WERI-Rb-1 (cell line): ENCODE measurements around the gene COL1A1.
A peak's percentile ranks its signal among the peaks of the same experiment; 100 is the strongest.

Experiments
- DNase-seq: peaks from one replicate; pipeline ENCODE4 v3.0.0-alpha.2; 2020
- H3K27ac ChIP-seq: fragments of 250-450 bp; sonication (Bioruptor Pico); 2 replicates; pipeline ENCODE4 v1.5.1; 2020; ENCODE audit warnings: mild to moderate bottlenecking, moderate library complexity
- H3K27me3 ChIP-seq: fragments of 250-450 bp; sonication (Bioruptor Pico); 2 replicates; pipeline ENCODE4 v1.5.1; 2021; ENCODE audit warnings: mild to moderate bottlenecking, low read depth, moderate library complexity; ENCODE audit not compliant: insufficient read depth, severe bottlenecking
- H3K36me3 ChIP-seq: fragments of 250-450 bp; sonication (Bioruptor Pico); 2 replicates; pipeline ENCODE4 v1.5.1; 2020; ENCODE audit warnings: mild to moderate bottlenecking, moderate library complexity
- H3K4me3 ChIP-seq: 2 replicates; pipeline ENCODE4 v1.5.1; 2011; ENCODE audit warnings: low read depth, mild to moderate bottlenecking, control low read depth, low read length
- H3K9me3 ChIP-seq: fragments of 250-450 bp; sonication (Bioruptor Pico); 2 replicates; pipeline ENCODE4 v1.5.1; 2021; ENCODE audit warnings: mild to moderate bottlenecking, moderate library complexity; ENCODE audit not compliant: severe bottlenecking
- TF ChIP-seq, protein P1 (sequence below): IDR thresholded peaks from 2 replicates; pipeline ENCODE4 v1.5.1; 2011; ENCODE audit warnings: low read depth, mild to moderate bottlenecking, control low read depth, inconsistent platforms, low read length

Gene COL1A1

DNA sequence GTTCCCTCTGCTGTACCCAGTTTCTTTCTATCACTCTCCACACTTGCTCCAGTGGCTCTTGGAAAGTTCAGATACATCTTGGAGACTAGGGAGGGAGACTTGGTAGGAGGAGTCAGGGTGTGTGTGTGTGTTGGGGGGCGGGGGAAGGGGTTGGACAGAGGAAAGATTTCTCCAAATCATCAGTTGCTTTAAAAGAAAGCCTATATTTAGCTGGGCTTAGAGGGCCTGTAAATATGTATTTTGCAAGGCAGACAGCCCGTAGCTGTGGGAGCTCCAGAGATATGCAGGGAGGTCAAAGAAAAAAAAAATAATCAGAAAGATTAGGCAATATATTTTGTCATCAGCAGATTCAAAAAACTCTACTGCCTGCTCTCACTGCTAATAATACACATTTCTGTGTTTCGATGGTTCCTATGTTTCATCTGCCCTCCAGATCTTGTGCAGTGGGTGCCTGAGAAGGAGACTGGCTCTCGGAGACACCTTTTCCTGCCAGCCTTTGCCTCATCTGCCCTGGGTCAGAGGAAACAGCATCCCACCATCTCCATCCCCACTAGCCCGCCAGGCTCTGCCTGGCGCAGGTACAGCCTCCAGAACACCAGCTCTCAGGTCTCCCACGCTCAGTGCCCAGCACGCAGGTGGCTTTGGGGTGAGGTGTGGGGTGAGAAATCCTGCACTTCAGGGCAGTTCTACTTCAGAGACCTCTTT is 46.2 kb downstream of the COL1A1 start:
- DNase-seq, result no peak
- Histone ChIP-seq H3K9me3 (no peaks in the 10 kb centered on the region), H3K27me3 (no peaks in the 10 kb centered on the region), H3K36me3 (no peaks in the 10 kb centered on the region), H3K27ac (no peak overlapping the region), H3K4me3 (no peak overlapping the region)
- TF ChIP-seq, protein P1, sequence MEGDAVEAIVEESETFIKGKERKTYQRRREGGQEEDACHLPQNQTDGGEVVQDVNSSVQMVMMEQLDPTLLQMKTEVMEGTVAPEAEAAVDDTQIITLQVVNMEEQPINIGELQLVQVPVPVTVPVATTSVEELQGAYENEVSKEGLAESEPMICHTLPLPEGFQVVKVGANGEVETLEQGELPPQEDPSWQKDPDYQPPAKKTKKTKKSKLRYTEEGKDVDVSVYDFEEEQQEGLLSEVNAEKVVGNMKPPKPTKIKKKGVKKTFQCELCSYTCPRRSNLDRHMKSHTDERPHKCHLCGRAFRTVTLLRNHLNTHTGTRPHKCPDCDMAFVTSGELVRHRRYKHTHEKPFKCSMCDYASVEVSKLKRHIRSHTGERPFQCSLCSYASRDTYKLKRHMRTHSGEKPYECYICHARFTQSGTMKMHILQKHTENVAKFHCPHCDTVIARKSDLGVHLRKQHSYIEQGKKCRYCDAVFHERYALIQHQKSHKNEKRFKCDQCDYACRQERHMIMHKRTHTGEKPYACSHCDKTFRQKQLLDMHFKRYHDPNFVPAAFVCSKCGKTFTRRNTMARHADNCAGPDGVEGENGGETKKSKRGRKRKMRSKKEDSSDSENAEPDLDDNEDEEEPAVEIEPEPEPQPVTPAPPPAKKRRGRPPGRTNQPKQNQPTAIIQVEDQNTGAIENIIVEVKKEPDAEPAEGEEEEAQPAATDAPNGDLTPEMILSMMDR, result no peak

DNA sequence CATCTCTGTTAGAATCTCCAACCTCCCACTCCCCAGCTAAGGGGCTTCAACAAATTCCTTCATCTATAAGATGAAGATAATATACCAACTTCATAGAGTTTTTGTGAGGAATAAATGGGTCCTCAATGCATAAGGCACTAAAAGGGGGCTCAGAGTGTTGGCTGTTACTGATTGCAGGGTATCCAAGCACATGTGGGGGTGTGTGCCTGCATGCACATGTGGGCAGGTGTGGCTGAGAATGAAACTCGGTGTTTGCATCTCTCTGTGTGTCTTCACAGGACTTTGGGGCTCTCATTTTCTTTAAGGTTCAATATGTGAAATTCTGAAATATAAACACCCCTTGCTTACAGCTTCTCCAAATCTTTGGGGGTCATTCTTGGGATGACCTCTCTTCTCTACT is 46.8 kb downstream of the COL1A1 start:
- no peaks in the 10 kb centered on the region for H3K9me3 ChIP-seq
- no peak for DNase-seq
- H3K27me3 ChIP-seq, result no peaks in the 10 kb centered on the region
- H3K27ac ChIP-seq, result no peak overlapping the region
- TF ChIP-seq, protein P1, result no peak
- H3K36me3 ChIP-seq, result no peaks in the 10 kb centered on the region
- H3K4me3 ChIP-seq, result no peak overlapping the region

DNA sequence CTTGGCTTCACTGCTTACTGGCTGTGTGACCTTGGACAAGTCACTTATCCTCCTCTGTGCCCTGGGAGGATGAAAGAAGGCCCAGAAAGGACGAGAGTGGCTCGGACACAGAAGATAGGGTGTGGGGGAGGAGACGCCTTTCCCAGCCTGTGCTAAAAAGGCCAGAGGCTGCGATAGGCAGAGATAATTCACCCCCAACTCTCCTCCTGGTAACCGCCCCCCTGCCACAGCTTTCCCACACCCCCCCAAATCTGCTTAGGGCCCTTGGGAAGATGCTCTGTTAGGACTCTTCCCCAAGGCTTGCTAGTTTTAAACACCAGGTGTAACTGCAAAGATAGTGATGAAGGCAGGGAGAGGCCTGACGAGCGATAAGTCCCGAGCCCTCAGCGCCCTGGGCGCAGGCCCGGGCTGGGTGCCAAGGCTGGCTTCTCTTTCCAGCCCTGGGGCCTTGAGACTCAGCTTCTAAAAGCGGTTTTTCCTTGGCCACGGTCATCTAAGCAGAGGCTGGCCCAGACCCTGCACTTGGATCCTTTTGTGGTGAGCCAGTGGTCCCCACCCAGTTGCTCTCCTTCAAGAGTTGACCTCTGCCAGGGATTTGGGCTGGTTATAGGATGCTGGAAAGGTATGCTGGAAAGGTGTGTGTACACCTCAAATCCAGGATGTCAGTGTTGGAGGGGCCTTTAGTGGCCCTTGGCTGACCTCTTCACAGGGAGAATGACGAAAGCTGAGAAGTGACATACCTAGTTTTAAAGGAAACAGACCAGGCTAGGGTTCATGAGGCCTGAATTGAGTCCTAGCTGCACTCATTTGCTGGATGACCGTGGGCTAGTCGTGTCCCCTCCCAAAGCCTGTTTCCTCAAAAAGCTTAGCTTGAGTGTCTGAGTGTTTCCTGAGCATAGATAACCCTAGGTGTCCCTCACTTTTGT is 47.5 kb downstream of the COL1A1 start:
- Histone ChIP-seq H3K27me3 (no peaks in the 10 kb centered on the region), H3K4me3 (no peak overlapping the region), H3K36me3 (no peaks in the 10 kb centered on the region), H3K27ac (no peak overlapping the region), H3K9me3 (no peaks in the 10 kb centered on the region)
- TF ChIP-seq, protein P1, result no peak
- no peak for DNase-seq

DNA sequence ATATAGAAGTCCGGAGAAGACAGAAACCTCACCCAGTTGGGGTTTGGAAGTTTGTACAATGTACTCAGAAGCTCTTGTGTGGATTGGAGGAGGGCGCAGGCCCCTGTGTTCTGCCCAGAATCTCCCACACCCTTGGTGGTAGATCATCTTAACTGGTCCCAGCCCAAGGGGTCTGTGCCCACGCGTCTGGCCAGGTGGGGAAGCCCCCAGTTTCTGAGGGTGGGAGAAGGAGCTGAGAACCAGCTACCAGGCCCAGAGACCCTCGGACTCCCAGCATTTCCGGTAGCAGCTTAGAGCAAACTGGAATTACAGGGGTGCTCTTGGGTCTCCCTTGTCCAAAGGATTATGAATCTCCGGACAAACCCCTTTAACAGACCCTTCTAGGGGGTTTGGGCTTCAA is 48.7 kb downstream of the COL1A1 start:
- peak overlapping the region; percentile 68; the same call in 1 of the 2 replicates for H3K4me3 ChIP-seq
- TF ChIP-seq, protein P1, result no peak
- no peaks in the 10 kb centered on the region for H3K27me3 ChIP-seq
- H3K36me3 ChIP-seq, result peaks cover 6% of the 10 kb centered on the region; the same call in 1 of the 2 replicates
- no peaks in the 10 kb centered on the region for H3K9me3 ChIP-seq
- H3K27ac ChIP-seq, result peak overlapping the region; percentile 93
- no peak for DNase-seq

DNA sequence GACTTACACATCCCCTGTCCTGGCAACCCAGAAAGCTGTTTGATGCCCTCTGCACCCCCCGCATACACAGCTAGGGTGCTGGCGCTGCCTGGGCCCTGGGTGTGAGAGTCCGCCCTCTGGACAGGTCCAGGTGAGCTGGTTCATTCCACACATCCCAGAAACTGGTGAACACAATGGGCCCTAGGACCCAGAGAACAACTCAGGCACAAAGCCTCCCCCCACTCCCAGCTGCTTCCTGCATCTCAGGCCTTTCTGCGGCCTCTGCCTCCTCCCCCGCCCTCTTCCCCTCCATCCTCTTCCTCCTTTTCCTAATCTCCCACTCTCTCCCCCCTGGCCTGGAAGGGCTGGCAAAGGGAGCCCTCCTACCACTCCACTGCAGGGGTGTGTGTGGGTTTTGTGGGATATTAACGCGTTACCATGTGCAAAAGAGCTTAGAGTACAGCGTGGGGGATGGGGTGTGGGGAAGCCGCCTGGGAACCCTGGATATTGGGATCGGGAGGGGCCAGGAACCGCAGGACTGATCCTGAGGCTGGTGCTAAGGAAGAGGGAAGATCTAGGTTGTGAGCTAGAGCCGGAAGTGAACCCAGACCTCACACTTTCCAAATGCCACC is 49.4 kb downstream of the COL1A1 start:
- H3K4me3 ChIP-seq, result peak overlapping the region; percentile 68
- H3K36me3 ChIP-seq, result peaks cover 12% of the 10 kb centered on the region
- H3K27me3 ChIP-seq, result no peaks in the 10 kb centered on the region
- TF ChIP-seq, protein P1, result no peak
- H3K9me3 ChIP-seq, result no peaks in the 10 kb centered on the region
- peak overlapping the region; percentile 93 for H3K27ac ChIP-seq
- peak; percentile 96 for DNase-seq
